CD14-positive monocyte (primary cell): ENCODE results near the gene KCNB1. TPM values are rescaled to one million over a fixed set of nuclear protein-coding genes. Genes with fewer than 3 reads are reported as not detected.

Source experiments
- DNase-seq, 3 donors: peaks; one replicate each; pipeline ENCODE4 v3.0.0-alpha.2; 2011 to 2022
- H2AFZ ChIP-seq: 2 replicates; pipeline ENCODE4 v1.6.0; 2012; ENCODE audit warnings: mild to moderate bottlenecking, low read depth, low read length, inconsistent platforms; ENCODE audit not compliant: insufficient read depth, poor library complexity, severe bottlenecking
- H3K27ac ChIP-seq, 2 donors: 1 replicate in 1 of 2; 2 replicates in 1 of 2; pipeline ENCODE4 v1.5.1; 2012 to 2013; ENCODE audit warnings: low read length in 2 of 2, control low read depth in 1 of 2, inconsistent platforms in 1 of 2, low read depth in 1 of 2, mild to moderate bottlenecking in 1 of 2
- H3K27me3 ChIP-seq, 2 donors: one replicate each; pipeline versions ENCODE4 v1.6.0 to v1.6.1; 2011 to 2013; ENCODE audit warnings: low read length in 2 of 2; ENCODE audit not compliant: control insufficient read depth in 2 of 2, insufficient read depth in 2 of 2
- H3K36me3 ChIP-seq, 2 donors: replicated peaks in 1 of 2; 1 replicate in 1 of 2; 2 replicates in 1 of 2; pipeline versions ENCODE4 v1.5.1 to v1.6.1; 2012 to 2013; ENCODE audit warnings: low read length in 2 of 2, control low read depth in 1 of 2, inconsistent platforms in 1 of 2, mild to moderate bottlenecking in 1 of 2; ENCODE audit not compliant: insufficient read depth in 2 of 2, control insufficient read depth in 1 of 2
- H3K4me1 ChIP-seq, 2 donors: 1 replicate in 1 of 2; 2 replicates in 1 of 2; pipeline versions ENCODE4 v1.5.1 to v1.6.1; 2012 to 2013; ENCODE audit warnings: low read length in 2 of 2, control low read depth in 1 of 2, inconsistent platforms in 1 of 2, mild to moderate bottlenecking in 1 of 2, moderate library complexity in 1 of 2; ENCODE audit not compliant: insufficient read depth in 2 of 2, control insufficient read depth in 1 of 2
- H3K4me2 ChIP-seq: replicated peaks from 2 replicates; pipeline ENCODE3; 2012; ENCODE audit warnings: low read length, moderate library complexity, mild to moderate bottlenecking; ENCODE audit not compliant: poor library complexity, severe bottlenecking; ENCODE audit errors: extremely low read depth
- H3K4me3 ChIP-seq, 3 experiments: fragments of 200-600 bp in 1 of 3; sonication (generic) in 1 of 3; replicated peaks in 1 of 3; 1 replicate in 2 of 3; 2 replicates in 1 of 3; pipeline ENCODE4 v1.5.1; 2011 to 2013; ENCODE audit warnings: low read length in 3 of 3, mild to moderate bottlenecking in 3 of 3, control low read depth in 2 of 3, low read depth in 2 of 3, inconsistent platforms in 1 of 3, moderate library complexity in 1 of 3
- H3K79me2 ChIP-seq: 2 replicates; pipeline ENCODE4 v1.6.0; 2012; ENCODE audit warnings: mild to moderate bottlenecking, control low read depth, inconsistent platforms, low read length, moderate library complexity; ENCODE audit not compliant: insufficient read depth
- H3K9ac ChIP-seq: 2 replicates; pipeline ENCODE4 v1.6.0; 2017; ENCODE audit warnings: low read length, mild to moderate bottlenecking; ENCODE audit not compliant: insufficient read depth, poor library complexity, severe bottlenecking
- H3K9me3 ChIP-seq, 2 donors: replicated peaks in 1 of 2; 1 replicate in 1 of 2; 2 replicates in 1 of 2; pipeline versions ENCODE4 v1.5.1 to v1.6.1; 2012 to 2013; ENCODE audit warnings: low read length in 2 of 2, control low read depth in 1 of 2; ENCODE audit not compliant: control insufficient read depth in 1 of 2, insufficient read depth in 1 of 2
- H4K20me1 ChIP-seq: 2 replicates; pipeline ENCODE4 v1.6.0; 2012; ENCODE audit warnings: mild to moderate bottlenecking, low read length, control low read depth, moderate library complexity; ENCODE audit not compliant: insufficient read depth
- H3K27ac Mint-ChIP-seq, 7 donors: one replicate each; pipeline ENCODE4 v1.8.0; 2020; ENCODE audit warnings: mild to moderate bottlenecking in 7 of 7, mixed read lengths in 7 of 7, moderate library complexity in 6 of 7, inconsistent platforms in 2 of 7
- H3K27me3 Mint-ChIP-seq, 3 donors: one replicate each; pipeline ENCODE4 v1.8.0; 2021 to 2022; ENCODE audit warnings: low read depth in 3 of 3, mild to moderate bottlenecking in 3 of 3, mixed read lengths in 3 of 3, moderate library complexity in 3 of 3, inconsistent platforms in 1 of 3
- H3K36me3 Mint-ChIP-seq, 2 donors: one replicate each; pipeline ENCODE4 v1.8.0; 2020; ENCODE audit warnings: mixed read lengths in 2 of 2, inconsistent platforms in 1 of 2, mild to moderate bottlenecking in 1 of 2
- H3K4me1 Mint-ChIP-seq: one replicate; pipeline ENCODE4 v1.8.0; 2020; ENCODE audit warnings: mild to moderate bottlenecking, mixed read lengths
- H3K4me3 Mint-ChIP-seq, 2 donors: one replicate each; pipeline ENCODE4 v1.8.0; 2020; ENCODE audit warnings: mild to moderate bottlenecking in 2 of 2, mixed read lengths in 2 of 2, moderate library complexity in 1 of 2
- H3K9me3 Mint-ChIP-seq, 7 donors: one replicate each; pipeline ENCODE4 v1.8.0; 2020 to 2022; ENCODE audit warnings: mixed read lengths in 7 of 7, mild to moderate bottlenecking in 6 of 7, moderate library complexity in 6 of 7, inconsistent platforms in 2 of 7
- WGBS: methylation state at CpG from one replicate; pipeline ENCODE4 v1.1.5; 2013; ENCODE audit warnings: missing lambda C conversion rate; ENCODE audit not compliant: insufficient coverage; 5-methylcytosine and 5-hydroxymethylcytosine counted together
- intact Hi-C, 2 donors: fragments of 100-400 bp; cut with micrococcal nuclease; formaldehyde crosslinking; loops; one replicate each; pipeline versions ENCODE4 v1.15.0 to v1.15.1; 2023
- polyA plus RNA-seq, 3 donors: library from polyadenylated mRNA; depleted of rRNA in 1 of 3; unstranded in 2 of 3; stranded (reverse) in 1 of 3; fragments of 300-500 nt in 2 of 3; fragments of >200 nt in 1 of 3; fragmentation: Illumina TruSeq in 2 of 3; gene quantifications; 1 replicate in 2 of 3; 2 replicates in 1 of 3; pipeline ENCODE4 v1.2.3, GENCODE V29; 2012 to 2021
- TF ChIP-seq, protein P1 (sequence below): fragments of 200-600 bp; IDR thresholded peaks from one replicate; pipeline ENCODE4 v1.8.0; 2022; ENCODE audit warnings: antibody characterized with exemption, mild to moderate bottlenecking

The KCNB1 gene
- polyA plus RNA-seq, 3 donors: not detected

GRCh38 chr20:49406666-49407065 is 75.8 kb downstream of the KCNB1 start:
- TF ChIP-seq, protein P1, sequence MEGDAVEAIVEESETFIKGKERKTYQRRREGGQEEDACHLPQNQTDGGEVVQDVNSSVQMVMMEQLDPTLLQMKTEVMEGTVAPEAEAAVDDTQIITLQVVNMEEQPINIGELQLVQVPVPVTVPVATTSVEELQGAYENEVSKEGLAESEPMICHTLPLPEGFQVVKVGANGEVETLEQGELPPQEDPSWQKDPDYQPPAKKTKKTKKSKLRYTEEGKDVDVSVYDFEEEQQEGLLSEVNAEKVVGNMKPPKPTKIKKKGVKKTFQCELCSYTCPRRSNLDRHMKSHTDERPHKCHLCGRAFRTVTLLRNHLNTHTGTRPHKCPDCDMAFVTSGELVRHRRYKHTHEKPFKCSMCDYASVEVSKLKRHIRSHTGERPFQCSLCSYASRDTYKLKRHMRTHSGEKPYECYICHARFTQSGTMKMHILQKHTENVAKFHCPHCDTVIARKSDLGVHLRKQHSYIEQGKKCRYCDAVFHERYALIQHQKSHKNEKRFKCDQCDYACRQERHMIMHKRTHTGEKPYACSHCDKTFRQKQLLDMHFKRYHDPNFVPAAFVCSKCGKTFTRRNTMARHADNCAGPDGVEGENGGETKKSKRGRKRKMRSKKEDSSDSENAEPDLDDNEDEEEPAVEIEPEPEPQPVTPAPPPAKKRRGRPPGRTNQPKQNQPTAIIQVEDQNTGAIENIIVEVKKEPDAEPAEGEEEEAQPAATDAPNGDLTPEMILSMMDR: no peak
- no peak overlapping the region for H3K4me3 ChIP-seq
- Mint-ChIP-seq H3K27me3 (peaks cover 7 to 19% (median 15%) of the 10 kb centered on the region in 3 donors), H3K4me1 (no peaks in the 10 kb centered on the region), H3K36me3 (no peaks in the 10 kb centered on the region), H3K4me3 (no peak overlapping the region), H3K27ac (no peak overlapping the region), H3K9me3 (peaks cover 0 to 5% (median 0%) of the 10 kb centered on the region in 7 donors)
- no peaks in the 10 kb centered on the region for H4K20me1 ChIP-seq
- no peaks in the 10 kb centered on the region for H3K4me1 ChIP-seq
- no peak overlapping the region for H3K27ac ChIP-seq
- H3K27me3 ChIP-seq: peaks cover 0 to 2% of the 10 kb centered on the region in 2 donors
- H3K79me2 ChIP-seq: no peaks in the 10 kb centered on the region
- H3K36me3 ChIP-seq: no peaks in the 10 kb centered on the region
- no peaks in the 10 kb centered on the region for H3K9me3 ChIP-seq
- intact Hi-C loops: no loop called here
- 88% methylated on average over 3 of the region's 9 CpGs for WGBS
- no peak overlapping the region for H3K4me2 ChIP-seq
- no peak overlapping the region for H2AFZ ChIP-seq
- H3K9ac ChIP-seq: no peak overlapping the region
- DNase-seq: no peak

DNA sequence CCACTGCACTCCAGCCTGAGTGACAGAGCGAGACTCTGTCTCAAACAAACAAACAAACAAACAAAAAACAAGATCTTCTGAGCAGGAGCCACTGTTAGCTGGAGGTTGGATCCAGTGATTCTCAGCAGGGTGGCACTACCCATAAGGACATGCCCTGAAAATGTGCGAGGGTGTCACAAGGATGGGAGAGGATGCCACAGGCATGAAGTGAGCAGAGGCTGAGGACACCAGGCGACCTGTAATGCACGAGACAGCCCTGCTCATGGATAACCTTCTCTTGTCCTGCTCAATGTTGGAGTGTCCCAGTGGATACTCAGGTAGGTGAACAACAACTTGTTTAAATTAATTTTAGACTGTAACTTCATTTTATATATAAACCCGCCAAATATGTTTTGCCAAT is 76.8 kb downstream of the KCNB1 start:
- TF ChIP-seq, protein P1: no peak
- Mint-ChIP-seq H3K27ac (no peak overlapping the region), H3K4me1 (no peaks in the 10 kb centered on the region), H3K9me3 (peaks cover 0 to 5% (median 0%) of the 10 kb centered on the region in 7 donors), H3K36me3 (no peaks in the 10 kb centered on the region), H3K4me3 (no peak overlapping the region), H3K27me3 (peaks cover 7 to 19% (median 15%) of the 10 kb centered on the region in 3 donors)
- no peak overlapping the region for H3K9ac ChIP-seq
- no peak overlapping the region for H2AFZ ChIP-seq
- no peak overlapping the region for H3K27ac ChIP-seq
- no peaks in the 10 kb centered on the region for H3K79me2 ChIP-seq
- H3K4me2 ChIP-seq: no peak overlapping the region
- no peaks in the 10 kb centered on the region for H4K20me1 ChIP-seq
- H3K9me3 ChIP-seq: no peaks in the 10 kb centered on the region
- H3K36me3 ChIP-seq: no peaks in the 10 kb centered on the region
- whole genome bisulfite sequencing: 91% methylated on average over 3 of the region's 5 CpGs
- H3K27me3 ChIP-seq: peaks cover 0 to 2% of the 10 kb centered on the region in 2 donors
- intact Hi-C loops: no loop called here
- H3K4me3 ChIP-seq: no peak overlapping the region
- no peaks in the 10 kb centered on the region for H3K4me1 ChIP-seq
- no peak for DNase-seq
